ENCODE data around the gene ZNF81.
"Not testable (repeated sequence)": the region's sequence is repeated elsewhere in the genome, so short reads cannot be mapped to it uniquely, and the experiment has no call there.

Gene ZNF81

DNA sequence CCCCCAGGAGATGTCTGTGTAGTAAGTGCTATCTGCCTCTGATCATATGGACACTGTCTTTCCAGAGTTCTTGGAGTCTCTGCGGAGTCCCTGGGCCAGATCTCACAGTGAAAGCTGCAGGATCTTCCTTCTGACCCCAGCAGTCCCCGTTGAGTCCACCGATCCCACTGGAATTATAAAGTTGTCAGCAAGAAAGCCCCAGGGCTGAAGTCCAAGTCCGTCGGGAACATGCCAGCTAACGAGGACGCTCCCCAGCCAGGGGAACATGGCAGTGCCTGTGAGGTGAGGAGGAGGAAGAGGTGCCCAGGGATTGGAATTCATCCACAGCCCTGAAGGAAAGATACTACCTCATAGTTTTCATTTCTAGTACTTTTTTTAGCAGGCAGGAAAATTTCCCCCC is 9.3 kb downstream of the ZNF81 start:
- no peak for DNase-seq

- no peak for DNase-seq
These were observed 13.1 kb downstream of the ZNF81 start for GRCh38 chrX:47849778-47850177.

GRCh38 chrX:47850389-47850788 is 13.7 kb downstream of the ZNF81 start:
- DNase-seq: not testable (repeated sequence)

GRCh38 chrX:47850901-47851300 is 14.2 kb downstream of the ZNF81 start:
- no peak for DNase-seq

DNA sequence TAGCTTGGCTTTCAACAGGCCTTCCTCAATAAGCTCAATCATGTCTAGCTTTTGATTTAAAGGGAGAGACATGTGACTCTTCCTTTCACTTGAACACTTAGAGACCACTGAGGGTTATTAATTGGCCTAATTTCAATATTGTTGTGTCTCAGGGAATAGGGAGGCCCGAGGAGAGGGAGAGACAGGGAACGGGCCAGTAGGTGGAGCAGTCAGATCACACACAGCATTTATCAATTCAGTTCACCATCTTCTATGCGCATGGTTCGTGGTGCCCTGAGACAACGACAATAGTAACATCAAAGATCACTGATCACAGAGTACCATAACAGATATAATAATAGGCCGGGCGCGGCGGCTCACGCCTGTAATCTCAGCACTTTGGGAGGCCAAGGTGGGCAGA is 17.8 kb downstream of the ZNF81 start:
- no peak for DNase-seq

DNA sequence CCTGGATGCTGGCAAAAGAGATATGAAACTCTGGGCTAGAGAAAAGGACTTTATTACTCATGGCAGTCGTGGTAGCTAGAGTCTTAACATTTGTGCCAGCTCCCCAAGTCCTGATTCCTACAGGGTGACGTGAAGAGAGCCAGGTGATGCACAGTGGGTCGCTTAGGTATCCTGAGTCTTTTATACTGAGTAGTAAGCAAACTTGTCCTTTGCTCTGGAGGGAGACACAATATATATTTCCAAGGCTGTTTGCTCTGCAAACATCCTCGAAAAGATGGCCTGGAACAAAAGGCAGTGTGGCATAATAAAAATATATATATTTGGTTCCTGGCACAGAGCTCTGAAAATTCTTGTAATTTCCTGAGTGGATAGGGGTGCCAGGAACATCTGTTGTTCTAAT is 23.0 kb downstream of the ZNF81 start:
- DNase-seq: no peak

DNA sequence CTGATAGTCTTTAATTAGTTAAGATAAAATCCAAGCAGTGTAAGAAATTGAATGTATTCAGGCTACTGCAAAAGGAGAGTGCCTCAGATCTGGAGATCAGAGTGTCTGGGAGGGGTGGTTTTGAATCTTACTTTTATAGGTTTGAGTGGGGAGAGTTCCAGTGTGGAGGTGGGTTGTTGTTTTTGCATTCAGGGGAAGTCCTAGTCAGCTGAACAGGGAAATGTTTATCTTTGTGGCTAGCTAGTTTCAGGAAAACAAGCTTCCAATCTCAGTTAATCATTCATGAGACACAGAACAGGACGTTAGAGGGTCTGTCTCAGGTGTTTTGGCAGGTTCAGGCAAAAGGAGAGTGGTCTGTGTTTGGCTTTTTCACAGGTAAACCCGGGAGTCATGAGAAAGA is 26.0 kb downstream of the ZNF81 start:
- DNase-seq: no peak

GRCh38 chrX:47863187-47863586 is 26.5 kb downstream of the ZNF81 start:
- DNase-seq: no peak

DNA sequence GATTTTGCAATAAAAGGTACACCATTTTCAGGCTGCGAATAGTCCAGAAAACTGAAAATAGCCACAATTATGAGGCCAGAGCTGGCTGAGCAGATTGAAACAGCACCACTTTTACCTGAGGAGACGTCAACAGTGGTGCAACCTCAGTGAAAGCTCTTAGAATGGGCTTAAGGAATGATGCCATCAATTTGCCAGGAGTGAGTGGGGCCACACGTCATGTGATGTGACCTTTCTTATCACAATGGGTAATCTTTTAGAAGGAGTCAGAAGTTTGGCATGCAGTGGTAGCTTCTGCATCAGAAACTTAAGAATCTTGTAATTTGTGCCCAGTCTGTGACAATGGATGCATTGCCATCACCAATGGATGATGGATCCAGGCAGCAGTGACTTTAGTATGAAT is 27.6 kb downstream of the ZNF81 start:
- no peak for DNase-seq

GRCh38 chrX:47864785-47865184 is 28.1 kb downstream of the ZNF81 start:
- DNase-seq: no peak

DNA sequence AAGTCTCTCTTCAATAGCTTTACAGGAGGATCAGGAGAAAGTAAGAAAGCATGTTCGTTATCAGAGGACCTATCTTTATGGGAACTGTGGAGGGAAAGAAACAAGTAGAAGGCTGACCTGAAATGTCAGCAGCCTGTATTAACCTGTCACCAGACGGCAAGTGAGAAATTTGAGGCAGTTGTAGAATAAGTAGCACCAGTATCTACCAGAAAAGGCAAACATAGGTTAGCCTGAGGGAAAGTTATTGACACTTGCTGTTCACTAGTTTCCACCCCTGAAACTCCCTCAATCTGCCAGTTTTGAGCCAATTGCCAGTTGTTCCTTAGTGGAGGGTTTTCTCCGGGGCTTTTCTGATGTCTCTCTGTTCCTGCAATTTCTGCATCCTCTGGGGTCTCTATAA is 36.4 kb downstream of the ZNF81 start:
- DNase-seq: no peak

GRCh38 chrX:47877327-47877726 is 40.6 kb downstream of the ZNF81 start:
- no peak for DNase-seq

GRCh38 chrX:47878198-47878597 is 41.5 kb downstream of the ZNF81 start:
- no peak for DNase-seq

DNA sequence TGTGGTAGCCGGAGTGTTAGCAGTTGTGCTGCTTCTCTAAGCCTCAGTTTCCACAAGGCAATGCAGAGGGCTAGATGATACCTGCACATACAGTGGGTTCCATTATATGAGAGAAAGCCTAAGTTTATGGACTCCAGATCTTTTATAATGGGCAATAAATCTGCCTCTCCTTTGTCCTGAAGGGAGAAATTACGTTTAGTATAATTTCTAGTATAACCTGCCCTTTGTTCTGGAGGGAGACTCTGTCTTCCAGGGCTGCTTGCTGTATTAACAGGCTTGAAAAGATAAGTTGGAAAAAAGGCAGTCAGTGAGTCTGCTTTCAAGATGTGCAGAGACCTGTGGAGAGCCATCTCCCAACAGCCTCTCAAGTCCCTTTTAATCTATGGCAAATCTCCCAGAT is 42.8 kb downstream of the ZNF81 start:
- DNase-seq: no peak

DNA sequence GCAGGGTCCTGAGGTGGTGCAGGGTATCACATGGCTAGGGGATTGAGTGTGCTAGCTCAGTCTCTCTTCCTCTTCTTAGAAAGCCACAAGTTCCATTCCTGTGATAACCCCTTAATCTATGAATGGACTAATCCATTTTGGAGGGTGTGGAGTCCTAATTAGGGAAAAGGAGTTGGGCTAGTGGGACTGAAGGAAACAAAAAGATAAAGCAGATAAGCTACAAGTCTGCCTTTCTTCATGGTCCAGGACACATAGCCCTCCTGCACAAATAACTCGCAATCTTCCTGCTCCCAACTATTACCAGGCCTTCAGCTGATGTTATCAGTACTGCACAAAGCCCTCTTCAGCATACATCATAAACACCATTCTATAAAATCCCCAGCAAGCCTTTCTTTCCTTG is 44.2 kb downstream of the ZNF81 start:
- DNase-seq: no peak

GRCh38 chrX:47885501-47885900 is 48.8 kb downstream of the ZNF81 start:
- DNase-seq: no peak

GRCh38 chrX:47898024-47898423 is 61.3 kb downstream of the ZNF81 start:
- DNase-seq: no peak

DNA sequence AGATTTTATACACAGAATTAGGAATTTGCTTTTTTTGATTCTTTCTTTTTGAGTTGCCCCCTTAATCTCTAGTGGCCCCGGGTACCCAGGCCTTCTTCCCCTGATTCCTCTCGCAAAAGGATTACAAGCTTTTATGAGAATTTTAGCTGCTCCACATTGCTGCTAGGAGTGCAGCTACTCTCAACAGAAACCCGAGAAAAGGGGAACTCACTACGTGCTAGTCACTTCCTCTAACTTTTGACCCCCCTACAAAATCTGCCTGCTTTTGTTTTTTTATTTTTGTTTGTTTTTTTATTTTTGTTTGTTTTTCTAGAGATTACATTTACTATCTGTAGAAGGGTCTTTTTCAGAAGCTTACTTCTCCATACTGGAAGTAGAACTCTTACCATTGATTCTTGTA is 64.1 kb downstream of the ZNF81 start:
- no peak for DNase-seq

DNA sequence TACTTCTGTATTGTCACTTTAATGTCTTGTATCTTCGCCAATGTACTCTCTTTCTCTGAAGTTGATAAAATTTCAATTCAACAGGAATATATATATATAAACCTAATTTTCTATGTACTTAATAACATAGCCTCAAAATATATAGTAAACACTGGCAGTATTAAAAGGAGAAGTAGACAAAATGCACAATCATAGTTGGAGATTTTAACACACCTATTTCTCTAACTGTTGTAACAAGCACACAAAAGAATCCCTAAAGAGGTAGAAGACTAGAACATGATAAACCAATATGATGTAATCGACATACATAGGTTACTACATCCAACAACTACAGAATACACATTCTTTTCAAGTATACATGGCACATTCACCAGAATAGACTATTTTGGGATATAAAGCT is 65.5 kb downstream of the ZNF81 start:
- DNase-seq: no peak

DNA sequence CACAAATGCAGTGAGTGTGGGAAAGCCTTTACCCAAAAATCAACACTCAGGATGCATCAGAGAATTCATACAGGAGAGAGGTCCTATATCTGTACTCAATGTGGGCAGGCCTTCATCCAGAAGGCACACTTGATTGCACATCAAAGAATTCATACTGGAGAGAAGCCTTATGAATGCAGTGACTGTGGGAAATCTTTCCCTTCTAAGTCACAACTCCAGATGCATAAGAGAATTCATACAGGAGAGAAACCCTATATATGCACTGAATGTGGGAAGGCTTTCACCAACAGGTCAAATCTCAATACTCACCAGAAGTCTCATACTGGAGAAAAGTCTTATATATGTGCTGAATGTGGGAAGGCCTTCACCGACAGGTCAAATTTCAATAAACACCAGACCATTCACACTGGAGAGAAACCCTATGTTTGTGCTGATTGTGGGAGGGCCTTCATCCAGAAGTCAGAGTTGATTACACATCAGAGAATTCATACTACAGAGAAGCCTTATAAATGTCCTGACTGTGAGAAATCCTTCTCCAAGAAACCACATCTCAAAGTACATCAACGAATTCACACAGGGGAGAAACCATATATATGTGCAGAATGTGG is 79.3 kb downstream of the ZNF81 start:
- no peak for DNase-seq

DNA sequence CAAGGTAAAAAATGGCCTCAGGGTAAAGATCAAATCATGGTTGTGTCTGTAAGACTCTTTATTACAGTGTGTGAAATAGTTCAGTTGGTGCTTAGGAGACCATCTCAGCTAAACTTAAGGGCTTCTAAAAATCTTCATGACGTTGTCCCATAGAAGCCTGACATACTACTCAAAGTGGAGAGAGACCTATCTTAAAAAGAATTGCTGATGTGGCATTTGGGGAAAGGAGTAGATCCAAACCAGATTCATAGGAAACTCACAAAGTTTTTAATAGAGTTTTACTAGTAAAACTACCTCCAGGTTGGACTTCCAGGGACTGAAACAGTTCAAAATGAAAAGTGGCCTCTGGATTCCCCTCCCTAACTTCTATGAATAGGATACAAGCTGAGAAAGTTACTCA is 81.6 kb downstream of the ZNF81 start:
- DNase-seq: no peak

GRCh38 chrX:47927212-47927611 is 90.5 kb downstream of the ZNF81 start:
- no peak for DNase-seq

DNA sequence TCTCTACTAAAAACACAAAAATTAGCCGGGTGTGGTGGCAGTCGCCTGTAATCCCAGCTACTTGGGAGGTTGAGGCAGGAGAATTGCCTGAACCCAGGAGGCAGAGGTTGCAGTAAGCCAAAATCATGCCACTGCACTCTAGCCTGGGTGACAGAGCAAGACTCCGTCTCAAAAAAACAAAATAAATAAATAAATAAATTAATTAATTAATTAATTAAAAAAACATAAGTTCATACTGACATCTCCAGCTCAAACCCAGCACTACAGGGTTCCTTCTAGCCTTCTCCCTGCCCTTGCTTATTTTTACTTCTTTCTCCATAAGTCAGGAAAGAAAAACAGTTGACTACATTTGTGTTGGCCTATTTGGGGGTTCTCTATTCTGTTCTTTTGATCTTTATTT is 95.3 kb downstream of the ZNF81 start:
- DNase-seq: not testable (repeated sequence)

DNA sequence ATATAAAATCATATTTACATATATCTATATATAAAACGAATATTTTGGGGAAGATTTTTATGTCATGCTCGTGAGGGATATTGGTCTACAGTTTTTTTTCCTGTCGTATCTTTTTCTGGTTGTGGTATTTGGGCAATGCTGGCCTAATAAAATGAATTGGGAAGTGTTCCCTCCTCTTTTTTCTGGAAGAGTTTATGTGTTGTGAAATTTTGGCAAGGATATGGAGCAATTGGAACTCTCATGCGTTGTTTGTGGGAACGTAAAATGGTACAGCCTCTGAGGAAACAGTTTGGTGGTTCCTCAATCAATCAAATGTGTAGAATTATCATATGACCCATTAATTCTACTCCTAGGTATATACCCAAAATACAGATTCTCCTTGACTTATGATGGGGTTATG is 97.2 kb downstream of the ZNF81 start:
- DNase-seq: no peak

GRCh38 chrX:47936224-47936939 is 99.7 kb downstream of the ZNF81 start:
- no peak for DNase-seq

Data from NCI-H1694 (cell line).